Smooth muscle cell (in vitro differentiated cells): Measurements from ENCODE around the gene PPP1R7. TPM values are rescaled to one million over a fixed set of nuclear protein-coding genes. Genes with fewer than 3 reads are reported as not detected.

ENCODE experiments used
- DNase-seq: peaks from one replicate; lab custom pipeline; 2025; ENCODE audit not compliant: unreplicated experiment; lab: John Stamatoyannopoulos, UW
- H2AFZ ChIP-seq: fragments of 200-600 bp; sonication (generic); 2 replicates; pipeline ENCODE4 v1.6.0; 2016; ENCODE audit warnings: antibody characterized with exemption, low read depth, mild to moderate bottlenecking
- H3F3A ChIP-seq: fragments of 200-600 bp; sonication (generic); 2 replicates; pipeline ENCODE4 v1.6.0; 2017; ENCODE audit warnings: antibody characterized with exemption, low read depth
- H3K27ac ChIP-seq: fragments of 200-600 bp; sonication (generic); 2 replicates; pipeline ENCODE4 v1.5.1; 2016; ENCODE audit warnings: low read depth, mild to moderate bottlenecking
- H3K27me3 ChIP-seq: fragments of 200-600 bp; sonication (generic); 2 replicates; pipeline ENCODE4 v1.6.1; 2016; ENCODE audit warnings: low read depth, mild to moderate bottlenecking
- H3K36me3 ChIP-seq: fragments of 200-600 bp; sonication (generic); 2 replicates; pipeline ENCODE4 v1.5.1; 2016; ENCODE audit warnings: low read depth
- H3K4me1 ChIP-seq: fragments of 200-600 bp; sonication (generic); 2 replicates; pipeline ENCODE4 v1.5.1; 2016; ENCODE audit warnings: low read depth
- H3K4me2 ChIP-seq: fragments of 200-600 bp; sonication (generic); 2 replicates; pipeline ENCODE4 v1.6.0; 2016; ENCODE audit warnings: mild to moderate bottlenecking
- H3K4me3 ChIP-seq: fragments of 200-600 bp; sonication (generic); 2 replicates; pipeline ENCODE4 v1.5.1; 2016; ENCODE audit warnings: mild to moderate bottlenecking
- H3K79me2 ChIP-seq: fragments of 200-600 bp; sonication (generic); 2 replicates; pipeline ENCODE4 v1.6.0; 2016; ENCODE audit warnings: low read depth, mild to moderate bottlenecking
- H3K9ac ChIP-seq: fragments of 200-600 bp; sonication (generic); 2 replicates; pipeline ENCODE4 v1.6.0; 2016; ENCODE audit warnings: low read depth
- H3K9me3 ChIP-seq: fragments of 200-600 bp; sonication (generic); replicated peaks from 2 replicates; pipeline ENCODE4 v1.5.1; 2016; ENCODE audit warnings: low read depth
- H4K20me1 ChIP-seq: fragments of 200-600 bp; sonication (generic); 2 replicates; pipeline ENCODE4 v1.6.0; 2016; ENCODE audit warnings: low read depth
- WGBS: methylation state at CpG from one replicate; pipeline ENCODE4 v1.1.7; 2016; ENCODE audit warnings: low lambda C conversion rate; 5-methylcytosine and 5-hydroxymethylcytosine counted together
- polyA plus RNA-seq: library from polyadenylated mRNA; unstranded; fragments of >200 nt; fragmentation: Nextera tagmentation; extraction: Ambion mirVana; gene quantifications from 2 replicates; pipeline ENCODE4 v1.2.1, GENCODE V29; 2016
- total RNA-seq: library from RNA; depleted of rRNA; stranded (reverse); fragments of >200 nt; gene quantifications from 2 replicates; pipeline ENCODE4 v1.2.3, GENCODE V29; 2014
- TF ChIP-seq, protein P1 (sequence below): fragments of 200-600 bp; sonication (generic); IDR thresholded peaks from 2 replicates; pipeline ENCODE4 v1.5.1; 2017; ENCODE audit warnings: borderline replicate concordance, mild to moderate bottlenecking, antibody characterized with exemption; ENCODE audit not compliant: insufficient read depth, poor library complexity, severe bottlenecking

PPP1R7 gene
- total and polyA plus RNA-seq, 2 experiments from 2014 or later: 54.3 to 74.9 TPM

DNA sequence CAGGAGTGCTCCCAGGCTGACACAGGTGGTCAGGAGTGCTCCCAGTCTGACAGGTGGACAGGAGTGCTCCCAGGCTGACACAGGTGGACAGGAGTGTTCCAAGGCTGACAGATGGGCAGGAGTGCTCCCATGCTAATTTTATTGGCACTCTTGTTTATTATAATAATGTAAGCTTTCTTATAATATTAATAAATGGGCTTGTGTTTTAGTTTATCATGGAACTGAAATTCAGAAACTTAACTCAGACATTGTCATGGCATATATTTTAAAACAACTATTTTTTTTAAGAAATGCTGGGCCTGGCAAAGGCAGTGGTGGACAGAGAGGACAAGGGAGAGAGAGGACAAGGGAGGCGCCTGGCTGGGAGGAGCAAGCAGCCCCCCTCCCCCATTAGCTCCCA lies 56.9 kb downstream of the PPP1R7 start:
- Histone ChIP-seq H3K9ac (no peak overlapping the region), H3K9me3 (no peaks in the 10 kb centered on the region), H3K36me3 (no peaks in the 10 kb centered on the region), H2AFZ (no peak overlapping the region), H3K4me2 (no peak overlapping the region), H4K20me1 (no peaks in the 10 kb centered on the region), H3F3A (no peaks in the 10 kb centered on the region), H3K27me3 (no peaks in the 10 kb centered on the region), H3K4me1 (no peaks in the 10 kb centered on the region), H3K4me3 (no peak overlapping the region), H3K79me2 (no peaks in the 10 kb centered on the region), H3K27ac (no peak overlapping the region)
- 93% methylated on average over 1 of the region's 1 CpG for WGBS
- TF ChIP-seq, protein P1, sequence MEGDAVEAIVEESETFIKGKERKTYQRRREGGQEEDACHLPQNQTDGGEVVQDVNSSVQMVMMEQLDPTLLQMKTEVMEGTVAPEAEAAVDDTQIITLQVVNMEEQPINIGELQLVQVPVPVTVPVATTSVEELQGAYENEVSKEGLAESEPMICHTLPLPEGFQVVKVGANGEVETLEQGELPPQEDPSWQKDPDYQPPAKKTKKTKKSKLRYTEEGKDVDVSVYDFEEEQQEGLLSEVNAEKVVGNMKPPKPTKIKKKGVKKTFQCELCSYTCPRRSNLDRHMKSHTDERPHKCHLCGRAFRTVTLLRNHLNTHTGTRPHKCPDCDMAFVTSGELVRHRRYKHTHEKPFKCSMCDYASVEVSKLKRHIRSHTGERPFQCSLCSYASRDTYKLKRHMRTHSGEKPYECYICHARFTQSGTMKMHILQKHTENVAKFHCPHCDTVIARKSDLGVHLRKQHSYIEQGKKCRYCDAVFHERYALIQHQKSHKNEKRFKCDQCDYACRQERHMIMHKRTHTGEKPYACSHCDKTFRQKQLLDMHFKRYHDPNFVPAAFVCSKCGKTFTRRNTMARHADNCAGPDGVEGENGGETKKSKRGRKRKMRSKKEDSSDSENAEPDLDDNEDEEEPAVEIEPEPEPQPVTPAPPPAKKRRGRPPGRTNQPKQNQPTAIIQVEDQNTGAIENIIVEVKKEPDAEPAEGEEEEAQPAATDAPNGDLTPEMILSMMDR: no peak
- no peak for DNase-seq

DNA sequence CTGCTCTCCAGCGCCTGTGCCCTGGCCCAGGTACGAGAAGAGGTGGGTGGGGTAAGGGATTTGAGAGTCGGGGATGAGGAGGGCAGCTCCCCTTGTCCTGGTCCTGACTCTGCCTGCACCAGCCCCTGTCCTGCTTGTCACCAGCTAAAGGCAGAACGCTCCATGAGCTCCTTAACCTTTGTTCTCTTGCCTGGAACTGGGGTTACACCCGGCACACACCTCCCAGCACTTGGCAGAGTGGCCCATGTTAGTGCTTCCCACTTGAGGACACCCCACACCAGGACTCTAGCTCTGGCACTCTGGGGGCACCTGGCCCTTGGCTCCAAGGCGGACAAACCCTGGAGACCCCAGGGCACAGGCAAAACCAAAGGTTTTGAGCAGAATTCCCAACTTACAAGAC lies 57.4 kb downstream of the PPP1R7 start:
- TF ChIP-seq, protein P1: no peak
- Histone ChIP-seq H3K9me3 (no peaks in the 10 kb centered on the region), H3F3A (no peaks in the 10 kb centered on the region), H3K9ac (no peak overlapping the region), H3K27me3 (no peaks in the 10 kb centered on the region), H3K4me1 (no peaks in the 10 kb centered on the region), H3K36me3 (no peaks in the 10 kb centered on the region), H3K4me2 (no peak overlapping the region), H2AFZ (no peak overlapping the region), H3K4me3 (no peak overlapping the region), H3K79me2 (no peaks in the 10 kb centered on the region), H4K20me1 (no peaks in the 10 kb centered on the region), H3K27ac (no peak overlapping the region)
- DNase-seq: no peak
- 90% methylated on average over 6 of the region's 6 CpGs for whole genome bisulfite sequencing

DNA sequence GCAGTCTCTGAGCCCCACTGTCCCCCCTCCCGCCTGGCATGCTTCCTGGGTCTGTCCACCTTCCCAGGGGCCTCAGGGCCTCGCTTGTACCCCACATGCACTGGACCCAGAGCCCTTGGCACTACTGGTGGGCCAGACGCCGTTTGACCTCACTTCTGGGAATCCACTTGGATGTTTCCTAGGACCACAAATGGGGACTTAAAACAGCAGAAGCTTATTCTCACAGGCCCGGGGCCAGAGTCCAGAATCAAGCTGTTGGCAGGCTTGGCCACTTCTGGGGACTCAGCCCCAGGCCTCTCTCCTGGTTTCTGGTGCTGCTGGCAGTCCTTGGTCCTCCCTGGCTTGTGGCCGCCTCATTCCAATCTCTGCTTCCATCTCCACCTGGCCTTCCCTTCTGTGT lies 57.8 kb downstream of the PPP1R7 start:
- Histone ChIP-seq H3K4me2 (no peak overlapping the region), H3K4me3 (no peak overlapping the region), H3K79me2 (no peaks in the 10 kb centered on the region), H3F3A (no peaks in the 10 kb centered on the region), H3K9ac (no peak overlapping the region), H3K27me3 (no peaks in the 10 kb centered on the region), H3K36me3 (no peaks in the 10 kb centered on the region), H3K27ac (no peak overlapping the region), H3K9me3 (no peaks in the 10 kb centered on the region), H2AFZ (no peak overlapping the region), H3K4me1 (no peaks in the 10 kb centered on the region), H4K20me1 (no peaks in the 10 kb centered on the region)
- TF ChIP-seq, protein P1: no peak
- DNase-seq: no peak
- WGBS: 82% methylated on average over 6 of the region's 6 CpGs

DNA sequence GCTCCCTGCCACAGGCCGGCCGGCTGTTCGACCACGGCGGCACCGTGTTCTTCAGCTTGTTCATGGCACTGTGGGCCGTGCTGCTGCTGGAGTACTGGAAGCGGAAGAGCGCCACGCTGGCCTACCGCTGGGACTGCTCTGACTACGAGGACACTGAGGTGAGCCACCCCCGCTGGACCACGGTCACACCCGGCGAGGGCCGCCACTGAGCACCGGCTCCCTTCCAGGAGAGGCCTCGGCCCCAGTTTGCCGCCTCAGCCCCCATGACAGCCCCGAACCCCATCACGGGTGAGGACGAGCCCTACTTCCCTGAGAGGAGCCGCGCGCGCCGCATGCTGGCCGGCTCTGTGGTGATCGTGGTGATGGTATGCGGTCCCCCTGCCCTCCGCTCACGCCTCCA lies 59.0 kb downstream of the PPP1R7 start:
- Histone ChIP-seq H3K36me3 (no peaks in the 10 kb centered on the region), H3F3A (no peaks in the 10 kb centered on the region), H3K4me2 (no peak overlapping the region), H3K27me3 (no peaks in the 10 kb centered on the region), H4K20me1 (no peaks in the 10 kb centered on the region), H3K4me1 (no peaks in the 10 kb centered on the region), H3K79me2 (no peaks in the 10 kb centered on the region), H3K27ac (no peak overlapping the region), H2AFZ (no peak overlapping the region), H3K4me3 (no peak overlapping the region), H3K9me3 (no peaks in the 10 kb centered on the region), H3K9ac (no peak overlapping the region)
- DNase-seq: no peak
- 90% methylated on average over 30 of the region's 33 CpGs for WGBS
- TF ChIP-seq, protein P1: no peak
